ENCODE data around the gene NONO. TPM values are rescaled to one million over a fixed set of nuclear protein-coding genes. Genes with fewer than 3 reads are reported as not detected.

Gene NONO
- total RNA-seq, 1 experiment from 2014 or later: 576 TPM

- Mint-ChIP-seq H3K27me3 (ENCODE audit: unreplicated experiment) (peaks cover 12% of the 10 kb centered on the region), H3K4me3 (ENCODE audit: low read depth, unreplicated experiment) (peak overlapping the region; percentile 97), H3K27ac (ENCODE audit: unreplicated experiment) (peak overlapping the region; percentile 100), H3K4me1 (ENCODE audit: low read depth, unreplicated experiment) (no peaks in the 10 kb centered on the region), H3K36me3 (ENCODE audit: insufficient read depth, unreplicated experiment) (peaks cover 45% of the 10 kb centered on the region), H3K9me3 (ENCODE audit: low read depth, unreplicated experiment) (peaks cover 4% of the 10 kb centered on the region)
- CTCF ChIA-PET: interaction anchor here (0.6 to 1.8 kb wide), 12 partner anchors 28 to 574 kb away, joined by 3 to 13 read pairs (median 4); partner anchors contain the start of gene ZMYM3
- DNase-seq: no peak
- intact Hi-C loops (cut with micrococcal nuclease; ENCODE audit: unreplicated experiment): no loop called here
- no peak for TF ChIP-seq CTCF (IDR thresholded peaks at IDR 0.05; ENCODE audit: unreplicated experiment)
- no TSS peak for BruUV-seq (replicated peaks)
Observed at GRCh38 chrX:71282514-71283402, 677 bp upstream of the NONO start.

GRCh38 chrX:71285929-71286328 is 2.5 kb downstream of the NONO start:
- no peak for TF ChIP-seq CTCF (IDR thresholded peaks at IDR 0.05; ENCODE audit: unreplicated experiment)
- Mint-ChIP-seq H3K27ac (ENCODE audit: unreplicated experiment) (no peak overlapping the region), H3K9me3 (ENCODE audit: low read depth, unreplicated experiment) (no peaks in the 10 kb centered on the region), H3K4me1 (ENCODE audit: low read depth, unreplicated experiment) (no peaks in the 10 kb centered on the region), H3K27me3 (ENCODE audit: unreplicated experiment) (no peaks in the 10 kb centered on the region), H3K36me3 (ENCODE audit: insufficient read depth, unreplicated experiment) (peaks cover 74% of the 10 kb centered on the region), H3K4me3 (ENCODE audit: low read depth, unreplicated experiment) (peak overlapping the region; percentile 97)
- intact Hi-C loops (cut with micrococcal nuclease; ENCODE audit: unreplicated experiment): loop anchor here (2.0 kb wide), 1 partner anchor 71 kb away; no protein-coding TSS in a partner anchor
- CTCF ChIA-PET: no interaction called here
- no peak for DNase-seq
- BruUV-seq (replicated peaks): no TSS peak

GRCh38 chrX:71291381-71291780 is 7.9 kb downstream of the NONO start:
- Mint-ChIP-seq H3K4me3 (ENCODE audit: low read depth, unreplicated experiment) (no peak overlapping the region), H3K27ac (ENCODE audit: unreplicated experiment) (no peak overlapping the region), H3K9me3 (ENCODE audit: low read depth, unreplicated experiment) (no peaks in the 10 kb centered on the region), H3K27me3 (ENCODE audit: unreplicated experiment) (no peaks in the 10 kb centered on the region), H3K4me1 (ENCODE audit: low read depth, unreplicated experiment) (peaks cover 6% of the 10 kb centered on the region), H3K36me3 (ENCODE audit: insufficient read depth, unreplicated experiment) (peaks cover 82% of the 10 kb centered on the region)
- no TSS peak for BruUV-seq (replicated peaks)
- DNase-seq: no peak
- intact Hi-C loops (cut with micrococcal nuclease; ENCODE audit: unreplicated experiment): no loop called here
- TF ChIP-seq CTCF (IDR thresholded peaks at IDR 0.05; ENCODE audit: unreplicated experiment): no peak
- CTCF ChIA-PET: no interaction called here

GRCh38 chrX:71292669-71293365 is 9.4 kb downstream of the NONO start:
- Mint-ChIP-seq H3K9me3 (ENCODE audit: low read depth, unreplicated experiment) (no peaks in the 10 kb centered on the region), H3K4me1 (ENCODE audit: low read depth, unreplicated experiment) (peaks cover 6% of the 10 kb centered on the region), H3K27ac (ENCODE audit: unreplicated experiment) (no peak overlapping the region), H3K36me3 (ENCODE audit: insufficient read depth, unreplicated experiment) (peaks cover 88% of the 10 kb centered on the region), H3K27me3 (ENCODE audit: unreplicated experiment) (no peaks in the 10 kb centered on the region), H3K4me3 (ENCODE audit: low read depth, unreplicated experiment) (no peak overlapping the region)
- intact Hi-C loops (cut with micrococcal nuclease; ENCODE audit: unreplicated experiment): no loop called here
- no peak for DNase-seq
- BruUV-seq (replicated peaks): no TSS peak
- CTCF ChIA-PET: no interaction called here
- no peak for TF ChIP-seq CTCF (IDR thresholded peaks at IDR 0.05; ENCODE audit: unreplicated experiment)
